ENCODE results near the gene SNAP29. TPM values are rescaled to one million over a fixed set of nuclear protein-coding genes. Genes with fewer than 3 reads are reported as not detected.

Gene SNAP29
- total RNA-seq, 1 experiment from 2014 or later, result 24.5 TPM

DNA sequence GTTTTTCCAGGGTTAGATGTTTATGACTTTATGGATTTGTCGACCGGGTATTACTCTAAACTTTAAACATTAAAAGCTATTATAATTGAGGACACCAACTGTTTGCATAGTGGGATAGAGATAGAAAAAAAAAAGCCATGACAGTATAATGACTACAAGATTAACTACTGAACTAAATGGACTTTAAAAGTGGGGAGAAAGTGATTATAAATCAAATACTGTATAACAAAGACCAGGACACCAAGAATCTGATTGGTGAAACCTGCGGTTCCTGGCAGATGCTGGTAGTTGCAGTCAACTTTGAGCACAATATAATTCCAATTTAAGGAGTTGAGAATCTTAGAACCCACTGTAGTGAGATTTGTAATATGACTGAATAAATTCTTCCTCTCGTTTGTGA lies 60.9 kb downstream of the SNAP29 start:
- DNase-seq (ENCODE audit: low read depth, low spot score) (no peak), ATAC-seq (no peak)
- Histone ChIP-seq H3K27ac (ENCODE audit: low read length) (peak overlapping the region; percentile 81), H3K4me3 (ENCODE audit: low read depth in 2 of 2, low read length in 2 of 2) (peak overlapping the region; percentile 80 to 89), H3K4me1 (ENCODE audit: control insufficient read depth, insufficient read depth, low read length) (peaks cover 12% of the 10 kb centered on the region), H3K27me3 (ENCODE audit: control insufficient read depth, insufficient read depth, low read length) (no peaks in the 10 kb centered on the region), H3K9me3 (ENCODE audit: control insufficient read depth, insufficient read depth, low read depth, low read length) (no peaks in the 10 kb centered on the region), H3K36me3 (ENCODE audit: control insufficient read depth, insufficient read depth, low read length) (peaks cover 5% of the 10 kb centered on the region)
- TSS peak; percentile 83 for BruUV-seq (replicated peaks)
- intact Hi-C loops (cut with micrococcal nuclease; ENCODE audit: unreplicated experiment) (no loop called here), in situ Hi-C loops (cut with HindIII; ENCODE audit: low pct_unique_long_range_greater_than_20kb, low sequenced_read_pairs) (no loop called here)
- CTCF ChIA-PET, result no interaction called here
- TF ChIP-seq, protein P1, sequence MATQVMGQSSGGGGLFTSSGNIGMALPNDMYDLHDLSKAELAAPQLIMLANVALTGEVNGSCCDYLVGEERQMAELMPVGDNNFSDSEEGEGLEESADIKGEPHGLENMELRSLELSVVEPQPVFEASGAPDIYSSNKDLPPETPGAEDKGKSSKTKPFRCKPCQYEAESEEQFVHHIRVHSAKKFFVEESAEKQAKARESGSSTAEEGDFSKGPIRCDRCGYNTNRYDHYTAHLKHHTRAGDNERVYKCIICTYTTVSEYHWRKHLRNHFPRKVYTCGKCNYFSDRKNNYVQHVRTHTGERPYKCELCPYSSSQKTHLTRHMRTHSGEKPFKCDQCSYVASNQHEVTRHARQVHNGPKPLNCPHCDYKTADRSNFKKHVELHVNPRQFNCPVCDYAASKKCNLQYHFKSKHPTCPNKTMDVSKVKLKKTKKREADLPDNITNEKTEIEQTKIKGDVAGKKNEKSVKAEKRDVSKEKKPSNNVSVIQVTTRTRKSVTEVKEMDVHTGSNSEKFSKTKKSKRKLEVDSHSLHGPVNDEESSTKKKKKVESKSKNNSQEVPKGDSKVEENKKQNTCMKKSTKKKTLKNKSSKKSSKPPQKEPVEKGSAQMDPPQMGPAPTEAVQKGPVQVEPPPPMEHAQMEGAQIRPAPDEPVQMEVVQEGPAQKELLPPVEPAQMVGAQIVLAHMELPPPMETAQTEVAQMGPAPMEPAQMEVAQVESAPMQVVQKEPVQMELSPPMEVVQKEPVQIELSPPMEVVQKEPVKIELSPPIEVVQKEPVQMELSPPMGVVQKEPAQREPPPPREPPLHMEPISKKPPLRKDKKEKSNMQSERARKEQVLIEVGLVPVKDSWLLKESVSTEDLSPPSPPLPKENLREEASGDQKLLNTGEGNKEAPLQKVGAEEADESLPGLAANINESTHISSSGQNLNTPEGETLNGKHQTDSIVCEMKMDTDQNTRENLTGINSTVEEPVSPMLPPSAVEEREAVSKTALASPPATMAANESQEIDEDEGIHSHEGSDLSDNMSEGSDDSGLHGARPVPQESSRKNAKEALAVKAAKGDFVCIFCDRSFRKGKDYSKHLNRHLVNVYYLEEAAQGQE (IDR thresholded peaks at IDR 0.05; ENCODE audit: insufficient read depth in 1 of 2, low read depth in 2 of 2, low read length in 1 of 2), result no peak
- TF ChIP-seq TCF7L2 (IDR thresholded peaks at IDR 0.05; ENCODE audit: low read depth, low read length) (no peak), SIN3A (IDR thresholded peaks at IDR 0.05; ENCODE audit: borderline replicate concordance, insufficient read depth, low read depth, low read length) (no peak), POLR2AphosphoS5 (IDR thresholded peaks at IDR 0.05; ENCODE audit: low read depth, low read length) (no peak)
- TF ChIP-seq, protein P2, sequence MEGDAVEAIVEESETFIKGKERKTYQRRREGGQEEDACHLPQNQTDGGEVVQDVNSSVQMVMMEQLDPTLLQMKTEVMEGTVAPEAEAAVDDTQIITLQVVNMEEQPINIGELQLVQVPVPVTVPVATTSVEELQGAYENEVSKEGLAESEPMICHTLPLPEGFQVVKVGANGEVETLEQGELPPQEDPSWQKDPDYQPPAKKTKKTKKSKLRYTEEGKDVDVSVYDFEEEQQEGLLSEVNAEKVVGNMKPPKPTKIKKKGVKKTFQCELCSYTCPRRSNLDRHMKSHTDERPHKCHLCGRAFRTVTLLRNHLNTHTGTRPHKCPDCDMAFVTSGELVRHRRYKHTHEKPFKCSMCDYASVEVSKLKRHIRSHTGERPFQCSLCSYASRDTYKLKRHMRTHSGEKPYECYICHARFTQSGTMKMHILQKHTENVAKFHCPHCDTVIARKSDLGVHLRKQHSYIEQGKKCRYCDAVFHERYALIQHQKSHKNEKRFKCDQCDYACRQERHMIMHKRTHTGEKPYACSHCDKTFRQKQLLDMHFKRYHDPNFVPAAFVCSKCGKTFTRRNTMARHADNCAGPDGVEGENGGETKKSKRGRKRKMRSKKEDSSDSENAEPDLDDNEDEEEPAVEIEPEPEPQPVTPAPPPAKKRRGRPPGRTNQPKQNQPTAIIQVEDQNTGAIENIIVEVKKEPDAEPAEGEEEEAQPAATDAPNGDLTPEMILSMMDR (IDR thresholded peaks at IDR 0.05), result no peak
- POLR2A ChIA-PET, result interaction anchor here (0.6 kb wide), 1 partner anchor 83 kb away, joined by 6 read pairs; no protein-coding TSS in a partner anchor

DNA sequence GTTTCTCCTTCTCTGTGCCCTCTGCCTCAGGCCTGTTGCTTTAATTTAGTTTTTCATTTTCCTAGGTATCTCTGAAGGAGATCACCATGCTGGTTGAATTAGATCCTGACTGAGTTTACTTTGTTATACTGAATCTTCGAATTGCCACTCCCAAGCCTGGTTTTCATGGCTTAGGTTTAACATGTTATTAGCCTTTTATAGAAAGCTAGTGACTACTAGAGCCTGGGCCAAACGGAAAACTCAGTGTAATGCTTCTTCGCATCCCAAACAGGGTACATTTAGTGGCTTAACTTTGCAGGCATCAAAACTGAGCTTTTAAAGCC lies 62.0 kb downstream of the SNAP29 start:
- ChIA-PET POLR2A (interaction anchor here (0.5 kb wide), 1 partner anchor 37 kb away, joined by 3 read pairs; no protein-coding TSS in a partner anchor), CTCF (interaction anchor here (0.8 kb wide), 1 partner anchor 35 kb away, joined by 3 read pairs; no protein-coding TSS in a partner anchor)
- ATAC-seq (no peak), DNase-seq (ENCODE audit: low read depth, low spot score) (no peak)
- Histone ChIP-seq H3K27me3 (ENCODE audit: control insufficient read depth, insufficient read depth, low read length) (no peaks in the 10 kb centered on the region), H3K4me3 (ENCODE audit: low read depth in 2 of 2, low read length in 2 of 2) (peak overlapping the region; percentile 80 to 89), H3K9me3 (ENCODE audit: control insufficient read depth, insufficient read depth, low read depth, low read length) (no peaks in the 10 kb centered on the region), H3K27ac (ENCODE audit: low read length) (peak overlapping the region; percentile 71), H3K4me1 (ENCODE audit: control insufficient read depth, insufficient read depth, low read length) (peaks cover 16% of the 10 kb centered on the region), H3K36me3 (ENCODE audit: control insufficient read depth, insufficient read depth, low read length) (peaks cover 5% of the 10 kb centered on the region)
- TF ChIP-seq POLR2AphosphoS5 (IDR thresholded peaks at IDR 0.05; ENCODE audit: low read depth, low read length) (no peak), SIN3A (IDR thresholded peaks at IDR 0.05; ENCODE audit: borderline replicate concordance, insufficient read depth, low read depth, low read length) (no peak), TCF7L2 (IDR thresholded peaks at IDR 0.05; ENCODE audit: low read depth, low read length) (no peak)
- TF ChIP-seq, protein P2 (IDR thresholded peaks at IDR 0.05), result no peak
- TF ChIP-seq, protein P1 (IDR thresholded peaks at IDR 0.05; ENCODE audit: insufficient read depth in 1 of 2, low read depth in 2 of 2, low read length in 1 of 2), result no peak
- no TSS peak for BruUV-seq (replicated peaks)
- intact Hi-C loops (cut with micrococcal nuclease; ENCODE audit: unreplicated experiment), result no loop called here
- in situ Hi-C loops (cut with HindIII; ENCODE audit: low pct_unique_long_range_greater_than_20kb, low sequenced_read_pairs), result no loop called here

Data from Panc1 (cell line).